ENCODE data around the gene TRMU. TPM values are rescaled to one million over a fixed set of nuclear protein-coding genes. Genes with fewer than 3 reads are reported as not detected.

TRMU gene
- total RNA-seq, 1 donor from 2014 or later: 27.3 TPM

GRCh38 chr22:46340676-46341075 lies 5.2 kb downstream of the TRMU start:
- TF ChIP-seq, protein P1, sequence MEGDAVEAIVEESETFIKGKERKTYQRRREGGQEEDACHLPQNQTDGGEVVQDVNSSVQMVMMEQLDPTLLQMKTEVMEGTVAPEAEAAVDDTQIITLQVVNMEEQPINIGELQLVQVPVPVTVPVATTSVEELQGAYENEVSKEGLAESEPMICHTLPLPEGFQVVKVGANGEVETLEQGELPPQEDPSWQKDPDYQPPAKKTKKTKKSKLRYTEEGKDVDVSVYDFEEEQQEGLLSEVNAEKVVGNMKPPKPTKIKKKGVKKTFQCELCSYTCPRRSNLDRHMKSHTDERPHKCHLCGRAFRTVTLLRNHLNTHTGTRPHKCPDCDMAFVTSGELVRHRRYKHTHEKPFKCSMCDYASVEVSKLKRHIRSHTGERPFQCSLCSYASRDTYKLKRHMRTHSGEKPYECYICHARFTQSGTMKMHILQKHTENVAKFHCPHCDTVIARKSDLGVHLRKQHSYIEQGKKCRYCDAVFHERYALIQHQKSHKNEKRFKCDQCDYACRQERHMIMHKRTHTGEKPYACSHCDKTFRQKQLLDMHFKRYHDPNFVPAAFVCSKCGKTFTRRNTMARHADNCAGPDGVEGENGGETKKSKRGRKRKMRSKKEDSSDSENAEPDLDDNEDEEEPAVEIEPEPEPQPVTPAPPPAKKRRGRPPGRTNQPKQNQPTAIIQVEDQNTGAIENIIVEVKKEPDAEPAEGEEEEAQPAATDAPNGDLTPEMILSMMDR (IDR thresholded peaks at IDR 0.05): no peak
- peaks cover 28% of the 10 kb centered on the region for H3K36me3 Mint-ChIP-seq (ENCODE audit: low read depth)
- H3K27ac Mint-ChIP-seq (ENCODE audit: unreplicated experiment): no peak overlapping the region
- peak; percentile 63 for DNase-seq (ENCODE audit: low spot score)
- H3K4me1 Mint-ChIP-seq (ENCODE audit: low read depth): peaks cover 9% of the 10 kb centered on the region
- no peaks in the 10 kb centered on the region for H3K27me3 Mint-ChIP-seq (ENCODE audit: low read depth)
- no peaks in the 10 kb centered on the region for H3K9me3 Mint-ChIP-seq (ENCODE audit: low read depth)
- no peak overlapping the region for H3K4me3 Mint-ChIP-seq (ENCODE audit: unreplicated experiment)

DNA sequence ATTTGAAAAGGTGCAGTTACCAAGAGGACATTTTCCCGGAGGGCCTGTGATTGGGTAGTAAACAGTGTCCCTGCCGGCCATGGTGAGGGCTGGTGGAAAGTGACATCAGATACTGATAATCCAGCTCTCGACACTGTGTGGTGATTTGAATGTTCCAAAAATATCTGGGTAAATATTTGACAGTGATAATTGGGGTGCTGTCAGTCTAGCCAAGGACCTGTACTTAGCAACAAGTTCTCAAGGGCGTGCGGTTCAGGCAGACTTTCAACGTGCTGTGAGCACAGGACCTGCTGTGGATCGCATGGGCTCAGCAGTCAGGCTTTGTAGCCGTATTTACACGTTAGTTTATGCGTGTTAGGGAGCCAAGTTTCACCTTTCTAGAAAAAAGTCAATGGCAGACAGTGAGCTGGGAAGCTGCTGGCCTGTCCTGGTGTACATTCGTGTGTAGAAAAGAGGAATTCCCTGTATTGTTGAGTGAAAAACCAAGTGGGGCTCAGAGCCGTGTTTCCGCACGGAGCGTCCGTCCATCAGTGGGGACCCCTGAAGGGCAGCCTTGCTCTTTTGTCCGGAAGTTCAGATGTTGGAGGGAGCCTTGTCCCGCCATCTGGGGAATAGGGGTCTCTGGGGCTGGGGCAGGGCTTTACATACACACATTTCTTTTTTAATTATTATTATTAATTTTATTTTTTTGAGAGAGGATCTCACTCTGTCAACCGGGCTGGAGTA lies 11.3 kb downstream of the TRMU start:
- no peak overlapping the region for H3K4me3 Mint-ChIP-seq (ENCODE audit: unreplicated experiment)
- peaks cover 35% of the 10 kb centered on the region for H3K36me3 Mint-ChIP-seq (ENCODE audit: low read depth)

DNA sequence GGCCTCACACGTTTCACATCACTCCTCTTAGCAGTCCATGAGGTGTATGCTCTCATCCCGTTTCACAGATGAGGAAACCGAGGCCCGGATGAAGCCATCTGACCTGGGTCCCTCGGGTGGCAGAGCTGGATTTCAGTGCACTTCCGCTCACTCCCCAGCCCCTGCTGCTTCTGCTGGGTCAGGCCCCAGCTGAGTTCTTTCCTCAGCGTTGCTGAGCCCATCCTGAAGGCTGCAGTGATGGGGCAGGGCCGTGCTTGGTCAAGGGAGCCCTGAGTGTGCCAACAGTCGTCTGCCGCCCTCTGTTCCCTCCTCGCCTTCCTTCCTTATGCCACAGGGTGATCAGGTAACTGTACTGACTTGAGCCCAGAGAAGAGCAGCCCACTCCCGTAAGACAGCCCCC lies 12.1 kb downstream of the TRMU start:
- H3K4me3 Mint-ChIP-seq (ENCODE audit: unreplicated experiment): no peak overlapping the region
- H3K4me1 Mint-ChIP-seq (ENCODE audit: low read depth): peaks cover 3% of the 10 kb centered on the region
- no peak for DNase-seq (ENCODE audit: low spot score)
- no peak overlapping the region for H3K27ac Mint-ChIP-seq (ENCODE audit: unreplicated experiment)
- no peaks in the 10 kb centered on the region for H3K27me3 Mint-ChIP-seq (ENCODE audit: low read depth)
- no peaks in the 10 kb centered on the region for H3K9me3 Mint-ChIP-seq (ENCODE audit: low read depth)
- peaks cover 39% of the 10 kb centered on the region for H3K36me3 Mint-ChIP-seq (ENCODE audit: low read depth)
- TF ChIP-seq, protein P1 (IDR thresholded peaks at IDR 0.05): no peak

More for the DNA sequence above, 11.3 kb downstream of the TRMU start:
- TF ChIP-seq, protein P1 (IDR thresholded peaks at IDR 0.05): no peak
- Mint-ChIP-seq H3K9me3 (ENCODE audit: low read depth) (no peaks in the 10 kb centered on the region), H3K4me1 (ENCODE audit: low read depth) (no peaks in the 10 kb centered on the region), H3K27me3 (ENCODE audit: low read depth) (no peaks in the 10 kb centered on the region), H3K27ac (ENCODE audit: unreplicated experiment) (no peak overlapping the region)
- DNase-seq (ENCODE audit: low spot score): peak; percentile 20

- H3K27me3 Mint-ChIP-seq (ENCODE audit: low read depth): no peaks in the 10 kb centered on the region
- H3K4me1 Mint-ChIP-seq (ENCODE audit: low read depth): peaks cover 9% of the 10 kb centered on the region
- H3K36me3 Mint-ChIP-seq (ENCODE audit: low read depth): peaks cover 39% of the 10 kb centered on the region
- TF ChIP-seq, protein P1 (IDR thresholded peaks at IDR 0.05): no peak
- no peak for DNase-seq (ENCODE audit: low spot score)
- no peak overlapping the region for H3K27ac Mint-ChIP-seq (ENCODE audit: unreplicated experiment)
- H3K9me3 Mint-ChIP-seq (ENCODE audit: low read depth): no peaks in the 10 kb centered on the region
- no peak overlapping the region for H3K4me3 Mint-ChIP-seq (ENCODE audit: unreplicated experiment)
Observed at GRCh38 chr22:46348099-46348695, 12.7 kb downstream of the TRMU start.

DNA sequence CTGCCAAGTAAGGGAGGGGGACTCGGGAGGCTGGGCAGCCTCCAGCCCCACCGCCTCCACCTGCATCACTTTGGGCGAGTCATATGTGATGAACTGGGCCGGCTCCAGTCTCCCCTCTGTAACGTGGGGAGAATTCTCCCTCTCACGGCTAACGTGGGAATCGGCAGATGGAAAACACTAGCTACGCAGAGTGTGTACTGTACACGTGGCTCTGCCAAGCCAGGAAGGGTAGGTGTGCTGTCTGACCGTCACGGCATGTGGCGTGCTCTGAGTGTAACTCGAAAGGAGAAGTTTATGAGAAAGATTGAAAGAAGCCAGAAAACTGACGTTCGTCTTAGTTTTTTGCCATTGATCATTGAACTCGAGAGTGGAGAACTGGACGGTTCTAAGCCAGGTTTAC lies 13.7 kb downstream of the TRMU start:
- TF ChIP-seq, protein P1 (IDR thresholded peaks at IDR 0.05): no peak
- Mint-ChIP-seq H3K4me1 (ENCODE audit: low read depth) (peaks cover 9% of the 10 kb centered on the region), H3K27me3 (ENCODE audit: low read depth) (no peaks in the 10 kb centered on the region), H3K36me3 (ENCODE audit: low read depth) (peaks cover 40% of the 10 kb centered on the region), H3K4me3 (ENCODE audit: unreplicated experiment) (no peak overlapping the region), H3K27ac (ENCODE audit: unreplicated experiment) (peak overlapping the region; percentile 1), H3K9me3 (ENCODE audit: low read depth) (no peaks in the 10 kb centered on the region)
- peak; percentile 19 for DNase-seq (ENCODE audit: low spot score)
